Activated T-helper 17 cell treated with anti-CD3 and anti-CD28 coated beads, Interleukin-2, amount 50 U/mL, for 72 hours (primary cell): ENCODE data around the gene MAPK13. TPM values are rescaled to one million over a fixed set of nuclear protein-coding genes. Genes with fewer than 3 reads are reported as not detected.
"Not testable (repeated sequence)": the region's sequence is repeated elsewhere in the genome, so short reads cannot be mapped to it uniquely, and the experiment has no call there.

Source experiments
- ATAC-seq: fragments of 150-1000 bp; cut with Tn5 transposase; replicated peaks from 2 replicates; pipeline ENCODE4 v1.10.0; 2021; ENCODE audit warnings: mild to moderate bottlenecking, moderate library complexity
- H3K27ac Mint-ChIP-seq: one replicate; pipeline ENCODE4 v1.8.0; 2022; ENCODE audit warnings: mixed read lengths
- H3K27me3 Mint-ChIP-seq: one replicate; pipeline ENCODE4 v1.8.0; 2022; ENCODE audit warnings: mixed read lengths
- H3K36me3 Mint-ChIP-seq: one replicate; pipeline ENCODE4 v1.8.0; 2022; ENCODE audit warnings: low read depth, mild to moderate bottlenecking, mixed read lengths
- H3K4me1 Mint-ChIP-seq: one replicate; pipeline ENCODE4 v1.8.0; 2022; ENCODE audit warnings: mixed read lengths
- H3K4me3 Mint-ChIP-seq: one replicate; pipeline ENCODE4 v1.8.0; 2022; ENCODE audit warnings: mild to moderate bottlenecking, mixed read lengths
- H3K9me3 Mint-ChIP-seq: one replicate; pipeline ENCODE4 v1.8.0; 2022; ENCODE audit warnings: mixed read lengths
- total RNA-seq, 2 donors: library from RNA; stranded (reverse); gene quantifications; one replicate each; pipeline ENCODE4 v1.2.3, GENCODE V29; 2022

MAPK13 gene
- 10 to 100 TPM; 53.6 to 58.7 TPM for total RNA-seq

DNA sequence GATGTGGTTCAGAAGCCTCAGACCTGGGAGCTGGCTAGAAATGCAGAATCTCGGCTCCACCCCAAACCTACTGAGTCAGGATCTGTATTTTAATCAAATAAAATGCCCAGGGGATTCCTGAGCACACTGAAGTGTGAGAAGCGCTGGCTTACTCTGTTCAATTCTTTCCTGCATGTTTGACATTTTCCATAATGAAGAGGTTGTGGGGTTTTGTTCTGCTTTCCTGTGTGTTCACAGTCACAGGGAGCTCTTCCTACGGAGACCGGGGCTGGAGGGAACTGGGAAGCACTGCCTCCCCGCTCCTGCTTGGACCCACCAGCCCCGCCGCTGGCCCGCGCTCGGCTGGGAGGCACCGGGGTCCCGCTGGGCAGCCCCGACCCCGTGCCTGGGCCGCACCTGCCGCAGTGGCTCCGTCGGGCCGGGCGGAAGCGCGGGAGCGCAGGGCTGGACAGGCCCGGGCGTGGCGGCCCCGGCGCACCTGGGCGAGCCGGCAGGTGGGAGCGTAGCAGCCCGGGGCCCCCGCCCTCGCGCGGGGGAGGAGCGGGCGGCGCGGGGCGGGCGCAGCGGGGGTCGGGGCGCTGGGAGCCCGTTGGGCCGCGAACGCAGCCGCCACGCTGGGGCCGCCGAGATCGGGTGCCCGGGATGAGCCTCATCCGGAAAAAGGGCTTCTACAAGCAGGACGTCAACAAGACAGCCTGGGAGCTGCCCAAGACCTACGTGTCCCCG, at the start of gene MAPK13:
MAPK13 (plus strand) TSS at position 573 of the 726 bp plus-strand sequence; CDS start at position 643, 70 bp downstream.
- H3K4me3 Mint-ChIP-seq = peak within 1 kb of the TSS; percentile 86
- H3K27me3 Mint-ChIP-seq = no peaks in the 10 kb centered on the region
- peak; percentile 48 for ATAC-seq
- peak within 1 kb of the TSS; percentile 89 for H3K27ac Mint-ChIP-seq
- H3K9me3 Mint-ChIP-seq = no peaks in the 10 kb centered on the region
- peaks cover 33% of the 10 kb centered on the region for H3K4me1 Mint-ChIP-seq
- H3K36me3 Mint-ChIP-seq = peaks cover 42% of the 10 kb centered on the region

DNA sequence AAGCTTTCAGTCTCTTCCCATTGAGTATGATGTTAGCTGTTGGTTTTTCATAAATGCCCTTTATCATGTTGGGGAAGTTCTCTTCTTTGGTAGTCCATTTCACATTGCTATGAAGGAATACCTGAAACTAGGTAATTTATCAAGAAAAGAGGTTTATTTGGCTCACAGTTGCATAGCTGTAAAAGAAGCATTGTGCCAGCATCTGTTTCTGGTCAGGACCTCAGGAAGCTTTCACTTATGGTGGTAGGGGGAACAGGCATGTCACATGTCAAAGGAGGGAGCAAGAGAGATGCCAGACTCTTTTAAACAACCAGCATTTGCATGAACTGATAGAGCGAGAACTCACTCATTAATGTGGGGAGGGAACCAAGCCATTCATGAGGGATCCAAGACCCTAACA, 48.0 kb upstream of the MAPK13 start:
- H3K27me3 Mint-ChIP-seq = no peaks in the 10 kb centered on the region
- H3K9me3 Mint-ChIP-seq = no peaks in the 10 kb centered on the region
- peaks cover 6% of the 10 kb centered on the region for H3K4me1 Mint-ChIP-seq
- H3K4me3 Mint-ChIP-seq = no peak overlapping the region
- H3K36me3 Mint-ChIP-seq = peaks cover 72% of the 10 kb centered on the region
- ATAC-seq = no peak
- peak overlapping the region; percentile 63 for H3K27ac Mint-ChIP-seq

DNA sequence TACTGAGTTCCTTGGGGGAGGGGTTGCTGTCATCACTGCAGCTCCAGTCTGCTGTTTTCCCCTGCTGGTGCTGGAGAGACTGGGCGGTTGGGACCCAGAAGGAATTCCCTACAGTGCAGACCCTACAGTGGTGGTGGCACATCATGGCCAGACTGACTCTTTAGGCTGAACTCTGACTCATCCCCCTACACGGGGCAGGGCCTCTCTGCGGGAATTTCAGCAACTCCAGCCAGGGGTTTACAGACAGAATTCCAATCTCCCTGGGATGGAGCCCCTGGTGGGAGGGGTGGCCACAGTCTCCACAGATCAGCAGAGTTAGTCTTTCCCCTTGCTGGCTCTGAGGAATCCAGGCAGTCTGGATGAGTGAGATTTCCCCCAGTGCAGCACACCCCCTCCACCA, 46.9 kb upstream of the MAPK13 start:
- H3K27ac Mint-ChIP-seq = no peak overlapping the region
- H3K27me3 Mint-ChIP-seq = no peaks in the 10 kb centered on the region
- H3K4me3 Mint-ChIP-seq = no peak overlapping the region
- peaks cover 6% of the 10 kb centered on the region for H3K4me1 Mint-ChIP-seq
- H3K9me3 Mint-ChIP-seq = no peaks in the 10 kb centered on the region
- ATAC-seq = no peak
- peaks cover 60% of the 10 kb centered on the region for H3K36me3 Mint-ChIP-seq

DNA sequence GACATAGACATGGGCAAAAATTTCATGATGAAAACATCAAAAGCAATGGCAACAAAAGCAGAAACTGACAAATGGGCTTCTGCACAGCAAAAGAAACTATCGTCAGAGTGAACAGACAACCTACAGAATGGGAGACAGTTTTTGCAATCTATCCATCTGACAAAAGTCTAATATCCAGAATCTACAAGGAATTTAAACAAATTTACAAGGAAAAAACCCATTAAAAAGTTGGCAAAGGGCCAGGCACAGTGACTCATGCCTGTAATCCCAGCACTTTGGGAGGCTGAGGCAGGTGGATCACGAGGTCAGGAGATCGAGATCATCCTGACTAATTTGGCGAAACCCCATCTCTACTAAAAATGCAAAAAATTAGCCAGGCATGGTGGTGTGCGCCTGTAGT, 42.1 kb upstream of the MAPK13 start:
- ATAC-seq, H3K4me3 Mint-ChIP-seq, H3K4me1 Mint-ChIP-seq, H3K9me3 Mint-ChIP-seq, H3K27me3 Mint-ChIP-seq: not testable (repeated sequence)
- peak overlapping the region; percentile 23 for H3K27ac Mint-ChIP-seq
- peaks cover 42% of the 10 kb centered on the region for H3K36me3 Mint-ChIP-seq

DNA sequence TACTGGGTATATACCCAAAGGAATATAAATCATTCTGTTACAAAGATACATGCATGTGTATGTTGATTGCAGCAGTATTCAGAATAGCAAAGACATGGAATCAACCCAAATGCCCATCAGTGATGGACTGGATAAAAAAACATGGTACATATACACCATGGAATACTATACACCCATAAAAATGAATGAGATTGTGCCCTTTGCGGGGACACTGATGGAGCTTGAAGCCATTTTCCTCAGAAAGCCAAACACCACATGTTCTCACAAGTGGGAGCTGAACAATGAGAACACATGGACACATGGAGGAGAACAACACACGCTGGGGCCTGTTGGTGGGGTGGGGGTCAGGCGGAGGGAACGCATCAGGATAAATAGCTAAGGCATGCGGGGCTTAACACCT, 41.3 kb upstream of the MAPK13 start:
- no peaks in the 10 kb centered on the region for H3K27me3 Mint-ChIP-seq
- H3K27ac Mint-ChIP-seq = no peak overlapping the region
- H3K4me1 Mint-ChIP-seq = peaks cover 3% of the 10 kb centered on the region
- no peaks in the 10 kb centered on the region for H3K9me3 Mint-ChIP-seq
- H3K36me3 Mint-ChIP-seq = peaks cover 38% of the 10 kb centered on the region
- ATAC-seq = no peak
- no peak overlapping the region for H3K4me3 Mint-ChIP-seq

DNA sequence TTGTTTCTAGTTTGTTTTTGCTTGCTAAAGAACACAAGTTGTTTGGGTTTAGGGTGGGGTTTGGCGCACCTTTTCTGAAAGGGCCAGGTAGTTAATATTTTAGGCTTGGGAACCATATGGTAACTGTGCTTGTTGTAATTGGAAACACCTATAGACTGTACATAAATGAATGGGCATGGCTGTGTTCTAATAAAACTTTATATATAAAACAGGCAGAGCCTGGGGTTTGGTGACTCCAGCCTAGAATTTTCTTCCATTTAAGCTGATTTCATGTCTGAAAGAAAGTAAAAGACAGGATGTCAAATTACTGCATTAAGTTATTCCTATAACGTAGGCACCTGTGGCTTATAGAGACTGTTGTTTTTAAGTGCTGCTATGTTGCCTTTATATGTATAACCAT, 36.1 kb upstream of the MAPK13 start:
- ATAC-seq = no peak
- Mint-ChIP-seq H3K9me3 (no peaks in the 10 kb centered on the region), H3K4me3 (no peak overlapping the region), H3K27ac (peak overlapping the region; percentile 58), H3K27me3 (no peaks in the 10 kb centered on the region), H3K4me1 (peaks cover 3% of the 10 kb centered on the region), H3K36me3 (peaks cover 40% of the 10 kb centered on the region)

DNA sequence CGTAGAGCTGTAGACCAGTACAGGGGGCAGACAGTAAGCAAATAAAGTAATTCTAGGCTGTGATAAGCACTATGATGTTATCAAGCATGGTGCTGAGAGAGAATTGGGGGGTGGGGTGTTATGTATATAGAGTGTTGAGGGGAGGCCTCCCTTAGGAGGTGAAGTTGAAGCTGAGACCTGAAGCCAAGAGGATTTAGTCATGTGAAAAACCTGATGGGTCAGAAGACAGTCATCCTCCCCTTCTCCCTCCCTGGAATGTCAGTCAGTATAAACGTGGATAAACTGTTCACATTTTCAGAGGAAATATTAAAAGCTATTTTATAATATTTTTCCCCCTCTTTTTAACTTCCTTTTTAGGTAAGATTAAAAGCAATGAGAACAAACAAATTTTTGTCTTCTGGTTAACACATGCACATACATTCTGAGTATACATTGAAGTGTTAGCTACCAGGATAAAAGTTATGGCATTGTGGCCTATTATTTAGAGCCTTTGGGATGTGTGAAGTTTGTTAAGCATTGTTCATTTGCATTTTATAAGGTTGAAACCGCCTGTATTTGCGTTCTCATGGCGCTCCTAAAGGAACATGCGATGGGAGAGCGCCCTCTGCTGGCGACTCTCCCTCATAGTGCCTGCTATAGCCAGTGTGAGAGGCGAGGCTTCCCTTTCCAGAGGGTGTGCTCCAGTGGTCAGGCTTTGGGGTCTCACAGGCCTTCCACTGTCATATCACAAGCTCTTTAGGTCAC, 35.4 kb upstream of the MAPK13 start:
- Mint-ChIP-seq H3K4me1 (peaks cover 8% of the 10 kb centered on the region), H3K27ac (peak overlapping the region; percentile 58), H3K4me3 (no peak overlapping the region), H3K27me3 (no peaks in the 10 kb centered on the region), H3K36me3 (peaks cover 40% of the 10 kb centered on the region), H3K9me3 (no peaks in the 10 kb centered on the region)
- ATAC-seq = peak; percentile 98

DNA sequence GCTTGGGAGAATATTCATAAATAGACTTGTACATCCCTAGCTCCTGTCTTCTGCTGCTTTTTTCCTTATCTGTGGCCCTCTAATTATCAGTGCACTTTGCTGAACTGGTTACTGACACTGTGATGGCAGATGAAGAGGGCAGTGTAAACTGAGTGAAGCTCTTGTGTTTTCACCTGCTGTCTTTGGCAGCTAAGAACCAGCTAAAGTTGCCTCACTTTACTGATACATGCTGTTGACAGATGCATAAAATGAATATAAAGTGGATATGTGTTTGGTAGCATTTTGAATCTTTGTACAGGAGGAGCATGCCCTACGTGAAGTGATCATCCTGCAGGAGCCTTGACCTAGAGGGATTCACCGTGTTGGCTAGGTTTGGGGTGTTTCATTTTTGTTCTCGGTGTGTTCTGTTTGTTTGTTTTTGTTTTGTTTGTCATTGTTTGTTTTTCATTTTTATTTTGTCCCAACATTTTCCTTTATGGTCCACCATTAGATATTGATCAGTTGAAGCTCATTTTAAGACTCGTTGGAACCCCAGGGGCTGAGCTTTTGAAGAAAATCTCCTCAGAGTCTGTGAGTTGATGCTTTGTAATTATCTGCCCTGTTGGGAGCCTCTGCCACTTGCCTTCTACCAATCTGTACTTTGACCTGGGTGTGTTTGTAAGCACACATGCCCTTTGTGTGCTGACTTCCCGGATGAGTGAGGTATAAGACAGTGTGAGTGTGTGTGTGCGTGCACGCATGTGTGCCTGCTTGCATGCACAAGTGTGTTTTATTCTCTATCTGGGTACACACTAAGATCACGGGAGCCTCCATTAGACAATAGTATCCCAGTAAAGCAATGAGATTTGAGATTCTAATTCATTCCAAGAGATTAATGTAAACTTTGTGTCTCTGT, 34.6 kb upstream of the MAPK13 start:
- H3K4me1 Mint-ChIP-seq = peaks cover 10% of the 10 kb centered on the region
- no peak overlapping the region for H3K4me3 Mint-ChIP-seq
- no peaks in the 10 kb centered on the region for H3K27me3 Mint-ChIP-seq
- no peak overlapping the region for H3K27ac Mint-ChIP-seq
- ATAC-seq = peak; percentile 23
- H3K9me3 Mint-ChIP-seq = no peaks in the 10 kb centered on the region
- H3K36me3 Mint-ChIP-seq = peaks cover 33% of the 10 kb centered on the region

DNA sequence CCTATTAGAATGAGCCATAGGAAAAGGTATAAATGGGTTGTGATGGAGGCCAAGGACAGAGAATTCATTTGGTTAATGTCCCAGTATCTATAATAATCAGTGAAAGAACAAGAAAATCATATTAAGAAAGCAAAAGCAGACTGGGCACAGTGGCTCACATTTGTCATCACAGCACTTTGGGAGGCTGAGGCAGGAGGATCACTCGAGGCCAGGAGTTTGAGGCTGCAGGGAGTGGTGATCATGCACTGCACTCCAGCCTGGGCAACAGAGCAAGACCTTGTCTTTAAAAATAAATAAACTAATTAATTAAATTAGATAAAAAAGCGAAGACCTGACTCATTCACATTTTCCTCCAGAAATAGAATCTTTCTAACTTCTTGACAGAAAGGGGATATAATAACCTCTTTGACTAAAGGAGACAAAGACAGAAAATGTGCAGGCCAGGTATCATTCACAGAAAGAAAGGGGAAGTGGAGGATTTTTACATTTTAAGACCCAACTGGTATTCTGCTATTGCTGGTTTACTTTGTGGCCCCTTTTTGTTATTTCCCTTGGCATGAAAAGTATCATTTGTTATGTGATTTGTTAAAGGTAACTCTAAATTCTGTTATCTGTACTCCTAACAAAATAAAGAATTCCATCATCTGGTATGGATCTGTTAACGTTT, 31.9 kb upstream of the MAPK13 start:
- no peak for ATAC-seq
- Mint-ChIP-seq H3K9me3 (no peaks in the 10 kb centered on the region), H3K27me3 (no peaks in the 10 kb centered on the region), H3K27ac (peak overlapping the region; percentile 43), H3K4me1 (peaks cover 13% of the 10 kb centered on the region), H3K36me3 (peaks cover 22% of the 10 kb centered on the region), H3K4me3 (no peak overlapping the region)

DNA sequence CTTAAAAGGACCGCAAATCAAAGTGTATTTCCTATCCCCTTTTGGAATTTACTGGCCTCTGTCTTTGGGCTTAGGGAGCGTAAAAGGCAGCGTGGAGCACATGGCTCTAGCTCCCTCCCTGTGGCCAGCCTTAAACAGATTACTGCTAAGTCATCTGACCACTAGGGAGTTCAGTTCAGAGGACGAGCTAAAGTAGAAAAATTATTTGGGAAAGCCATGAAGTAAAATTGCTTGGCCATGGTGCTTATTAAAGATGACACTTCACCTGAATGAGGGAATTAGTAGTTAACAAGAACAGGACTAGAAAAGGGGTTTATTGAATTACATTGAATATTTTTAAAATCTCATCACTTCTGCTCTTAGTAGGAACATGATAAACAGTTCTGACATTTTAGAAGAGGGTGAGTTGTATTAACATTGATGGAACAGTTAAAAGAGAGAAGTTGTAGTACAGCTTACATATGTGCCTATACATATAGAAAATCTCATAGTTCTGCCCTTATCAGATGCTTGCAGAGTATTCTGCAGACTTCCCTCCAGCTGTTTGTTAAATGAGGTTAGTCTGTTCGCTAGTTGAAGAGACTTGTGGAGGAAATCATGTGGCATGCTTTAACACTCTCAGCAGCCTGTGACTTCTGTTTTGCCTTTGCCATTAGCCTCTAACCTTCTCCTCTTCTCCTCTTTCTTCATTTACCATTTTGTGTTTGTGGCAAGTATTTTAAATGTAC, 31.2 kb upstream of the MAPK13 start:
- no peak for ATAC-seq
- H3K36me3 Mint-ChIP-seq = peaks cover 29% of the 10 kb centered on the region
- H3K4me1 Mint-ChIP-seq = peaks cover 13% of the 10 kb centered on the region
- peak overlapping the region; percentile 20 for H3K27ac Mint-ChIP-seq
- no peak overlapping the region for H3K4me3 Mint-ChIP-seq
- H3K9me3 Mint-ChIP-seq = no peaks in the 10 kb centered on the region
- no peaks in the 10 kb centered on the region for H3K27me3 Mint-ChIP-seq

DNA sequence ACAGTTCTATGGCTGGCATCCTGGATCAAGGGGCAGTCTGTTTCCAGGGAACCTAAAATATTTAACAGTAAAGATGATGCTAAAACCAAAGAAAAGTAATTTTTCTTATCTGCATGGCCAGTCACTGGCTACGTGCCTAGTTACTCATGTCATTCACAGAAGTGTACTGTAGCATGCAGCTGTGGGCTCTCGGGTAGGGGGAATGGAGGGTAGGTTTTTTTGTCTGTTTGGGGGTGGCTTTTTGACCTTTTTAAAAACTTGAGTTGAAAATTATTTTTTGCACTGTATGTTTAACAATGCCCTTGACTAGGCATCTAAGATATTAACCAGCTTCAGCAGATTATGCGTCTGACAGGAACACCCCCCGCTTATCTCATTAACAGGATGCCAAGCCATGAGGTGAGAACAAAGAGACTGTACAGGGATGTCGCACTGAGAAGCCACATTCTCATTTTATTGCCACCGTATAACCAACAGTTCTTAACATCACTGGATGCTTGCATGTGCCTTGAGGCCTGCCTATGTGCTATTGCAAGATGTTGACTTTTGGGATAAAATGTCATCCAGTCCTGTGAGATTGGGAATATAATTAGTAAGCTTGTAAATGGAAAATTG, 30.3 kb upstream of the MAPK13 start:
- Mint-ChIP-seq H3K27ac (peak overlapping the region; percentile 20), H3K27me3 (no peaks in the 10 kb centered on the region), H3K4me3 (peak overlapping the region; percentile 18), H3K9me3 (no peaks in the 10 kb centered on the region), H3K4me1 (peaks cover 13% of the 10 kb centered on the region), H3K36me3 (peaks cover 33% of the 10 kb centered on the region)
- no peak for ATAC-seq

DNA sequence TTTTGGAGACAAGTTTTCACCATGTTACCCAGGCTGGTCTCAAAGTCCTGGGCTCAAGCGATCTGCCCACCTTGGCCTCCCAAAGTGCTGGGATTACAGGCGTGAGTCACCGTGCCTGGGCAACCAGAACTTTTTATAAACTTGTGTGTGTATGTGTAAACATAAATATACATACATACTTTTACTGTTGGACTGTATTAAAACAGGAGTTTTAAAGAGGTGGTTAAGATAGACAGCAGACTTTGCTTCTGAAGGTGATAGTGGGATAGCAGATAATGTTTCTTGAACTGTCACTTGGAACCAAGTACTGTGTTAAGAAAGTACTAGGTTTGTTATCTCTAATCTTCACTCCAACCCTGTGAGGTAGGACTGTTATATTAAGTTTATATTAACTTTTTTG, 28.6 kb upstream of the MAPK13 start:
- H3K4me3 Mint-ChIP-seq = no peak overlapping the region
- H3K27ac Mint-ChIP-seq = no peak overlapping the region
- H3K27me3 Mint-ChIP-seq = no peaks in the 10 kb centered on the region

DNA sequence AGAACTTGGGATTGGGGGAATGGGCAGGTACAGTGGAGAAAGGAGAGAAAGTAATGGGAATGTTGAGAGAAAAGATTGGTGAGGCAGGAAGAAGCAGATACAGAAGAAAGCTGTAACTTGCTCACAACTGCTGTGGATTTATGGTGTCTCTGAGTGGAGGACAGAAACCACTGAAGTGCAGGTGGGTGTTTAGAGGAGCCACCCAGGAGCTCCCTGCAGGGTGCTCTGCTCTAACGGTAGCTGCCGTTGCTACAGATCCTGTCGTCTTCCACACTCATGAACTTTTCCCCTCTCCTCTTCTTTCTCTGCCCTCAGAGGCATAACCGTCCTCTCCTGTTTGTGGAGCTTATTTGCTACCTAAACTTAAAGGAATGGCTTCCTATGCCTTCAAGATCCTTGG, 27.5 kb upstream of the MAPK13 start:
- peaks cover 16% of the 10 kb centered on the region for H3K4me1 Mint-ChIP-seq
- no peak for ATAC-seq
- no peak overlapping the region for H3K4me3 Mint-ChIP-seq
- peaks cover 39% of the 10 kb centered on the region for H3K36me3 Mint-ChIP-seq
- H3K27me3 Mint-ChIP-seq = no peaks in the 10 kb centered on the region
- H3K27ac Mint-ChIP-seq = no peak overlapping the region
- no peaks in the 10 kb centered on the region for H3K9me3 Mint-ChIP-seq

More for the DNA sequence above, 28.6 kb upstream of the MAPK13 start:
- Mint-ChIP-seq H3K9me3 (no peaks in the 10 kb centered on the region), H3K36me3 (peaks cover 41% of the 10 kb centered on the region), H3K4me1 (peaks cover 13% of the 10 kb centered on the region)
- ATAC-seq = no peak
